Sigmoid colon (tissue), 7 donors: ENCODE data around the gene DMRTA2. TPM values are rescaled to one million over a fixed set of nuclear protein-coding genes. Genes with fewer than 3 reads are reported as not detected.

ENCODE experiments used
- DNase-seq: peaks from one replicate; pipeline ENCODE4 v3.0.0-alpha.2; 2019
- H3K27ac ChIP-seq, 4 donors: fragments of 200-600 bp; sonication (generic); one replicate each; pipeline ENCODE4 v1.5.1; 2016 to 2019; ENCODE audit warnings: mild to moderate bottlenecking in 1 of 4
- H3K27me3 ChIP-seq, 3 donors: fragments of 200-600 bp; sonication (generic); one replicate each; pipeline ENCODE4 v1.5.1; 2019; ENCODE audit warnings: mild to moderate bottlenecking in 1 of 3
- H3K36me3 ChIP-seq, 4 donors: fragments of 200-600 bp; sonication (generic); one replicate each; pipeline ENCODE4 v1.5.1; 2016 to 2019
- H3K4me1 ChIP-seq, 4 donors: fragments of 200-600 bp; sonication (generic); one replicate each; pipeline ENCODE4 v1.5.1; 2017 to 2019
- H3K4me3 ChIP-seq, 4 donors: fragments of 200-600 bp; sonication (generic); one replicate each; pipeline ENCODE4 v1.5.1; 2017 to 2019; ENCODE audit warnings: mild to moderate bottlenecking in 2 of 4, moderate library complexity in 1 of 4
- H3K9me3 ChIP-seq, 4 donors: fragments of 200-600 bp in 3 of 4; sonication (generic) in 3 of 4; one replicate each; pipeline versions ENCODE4 v1.5.1 to v1.6.1; 2013 to 2019
- EP300 ChIP-seq, 4 donors: sonication (generic); formaldehyde crosslinking; IDR thresholded peaks; one replicate each; pipeline ENCODE4 v1.6.1; 2017; ENCODE audit warnings: antibody characterized with exemption in 4 of 4
- POLR2A ChIP-seq, 2 donors: fragments of 450-650 bp; IDR thresholded peaks; one replicate each; pipeline ENCODE4 v1.6.1; 2016; ENCODE audit warnings: antibody characterized with exemption in 2 of 2, mild to moderate bottlenecking in 2 of 2, moderate library complexity in 2 of 2
- POLR2AphosphoS5 ChIP-seq, 4 donors: sonication (generic); formaldehyde crosslinking; IDR thresholded peaks; one replicate each; pipeline ENCODE4 v1.6.1; 2017; ENCODE audit warnings: antibody characterized with exemption in 4 of 4
- WGBS, 2 donors: extraction: QIAGEN DNeasy Blood & Tissue Kit; methylation state at CpG; one replicate each; pipeline ENCODE4 v1.1.7; 2013; 5-methylcytosine and 5-hydroxymethylcytosine counted together
- intact Hi-C: fragments of 100-400 bp; cut with DNase I; formaldehyde crosslinking; loops from one replicate; pipeline ENCODE4 v1.15.1; 2023
- polyA plus RNA-seq, 3 donors: library from polyadenylated mRNA; stranded (reverse); fragments of 200-250 nt; gene quantifications; one replicate each; pipeline ENCODE4 v1.2.3, GENCODE V29; 2013
- total RNA-seq, 4 donors: library from RNA; depleted of rRNA; stranded (reverse); fragments of >200 nt; gene quantifications; one replicate each; pipeline ENCODE4 v1.1.0, GENCODE V29; 2016
- TF ChIP-seq, protein P1 (sequence below), 4 experiments: fragments of 450-650 bp in 3 of 4; fragments of 200-600 bp in 1 of 4; IDR thresholded peaks; one replicate each; pipeline ENCODE4 v1.5.1; 2016 to 2019; ENCODE audit warnings: antibody characterized with exemption in 4 of 4, mild to moderate bottlenecking in 3 of 4, moderate library complexity in 2 of 4
- donor health status: healthy with polysubstance abuse.
- donor health status: Bipolar disorder and iron deficiency.
- donor health status: healthy.

The DMRTA2 gene
- total RNA-seq (under 1 TPM in 2 of 4 donors, not detected in 2; 0.27 to 0.55 TPM), polyA plus RNA-seq (under 1 TPM in 1 of 3 donors, not detected in 2; 0.04 TPM)

DNA sequence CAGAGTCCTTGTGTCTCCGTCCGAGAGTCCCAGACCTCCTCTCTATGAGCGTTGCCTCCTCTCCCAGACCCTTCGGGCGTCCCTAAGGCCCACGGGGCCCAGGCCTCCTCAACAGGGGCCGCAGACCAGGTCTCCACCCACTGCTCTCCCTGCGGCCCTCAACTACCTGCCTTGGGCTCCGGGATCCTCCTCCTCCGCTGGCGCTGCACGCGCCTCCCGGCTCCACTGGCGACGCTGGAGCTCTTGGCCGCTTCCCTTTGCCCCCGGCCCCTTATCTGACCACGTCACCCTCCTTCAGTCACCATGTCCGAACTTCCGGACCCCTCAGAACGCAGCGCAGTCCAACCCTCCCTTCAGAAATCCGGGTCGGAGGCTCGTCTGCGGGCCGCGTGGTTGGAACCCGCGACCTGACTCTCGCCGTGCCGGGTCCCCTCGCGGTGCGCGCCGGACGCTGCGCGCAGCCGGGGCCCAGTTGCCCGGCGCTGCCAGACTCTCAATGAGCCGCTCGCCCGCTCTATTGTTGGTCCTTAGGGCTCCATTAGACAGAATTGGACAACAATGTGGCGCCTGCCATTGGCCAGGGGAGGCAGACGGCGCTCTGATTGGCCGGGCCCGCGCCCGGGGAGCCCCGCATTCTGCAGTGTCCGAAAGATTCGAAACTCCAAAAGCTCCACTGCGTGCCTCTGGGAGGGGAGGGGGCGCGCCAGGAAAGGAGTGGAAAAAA, at the start of gene DMRTA2:
TSS of gene DMRTA2 (minus strand) at position 498 of the 724 bp plus-strand sequence. CDS start 1,907 bp downstream, outside the sequence.
- H3K4me1 ChIP-seq, result peaks cover 0 to 83% (median 77%) of the 10 kb centered on the region in 4 donors
- DNase-seq, result no peak
- H3K27me3 ChIP-seq, result peaks cover 95 to 100% (median 100%) of the 10 kb centered on the region in 3 donors
- H3K36me3 ChIP-seq, result no peaks in the 10 kb centered on the region
- intact Hi-C loops, result no loop called here
- H3K4me3 ChIP-seq, result peak within 1 kb of the TSS in 3 of 4 donors; percentile 24 to 38 (median 36)
- WGBS, 2 donors, result 2 to 3% methylated on average over 61 of the region's 61 CpGs
- TF ChIP-seq EP300 (IDR thresholded peaks at IDR 0.05) (no peak), POLR2A (IDR thresholded peaks at IDR 0.05) (no peak), POLR2AphosphoS5 (IDR thresholded peaks at IDR 0.05) (no peak)
- TF ChIP-seq, protein P1, sequence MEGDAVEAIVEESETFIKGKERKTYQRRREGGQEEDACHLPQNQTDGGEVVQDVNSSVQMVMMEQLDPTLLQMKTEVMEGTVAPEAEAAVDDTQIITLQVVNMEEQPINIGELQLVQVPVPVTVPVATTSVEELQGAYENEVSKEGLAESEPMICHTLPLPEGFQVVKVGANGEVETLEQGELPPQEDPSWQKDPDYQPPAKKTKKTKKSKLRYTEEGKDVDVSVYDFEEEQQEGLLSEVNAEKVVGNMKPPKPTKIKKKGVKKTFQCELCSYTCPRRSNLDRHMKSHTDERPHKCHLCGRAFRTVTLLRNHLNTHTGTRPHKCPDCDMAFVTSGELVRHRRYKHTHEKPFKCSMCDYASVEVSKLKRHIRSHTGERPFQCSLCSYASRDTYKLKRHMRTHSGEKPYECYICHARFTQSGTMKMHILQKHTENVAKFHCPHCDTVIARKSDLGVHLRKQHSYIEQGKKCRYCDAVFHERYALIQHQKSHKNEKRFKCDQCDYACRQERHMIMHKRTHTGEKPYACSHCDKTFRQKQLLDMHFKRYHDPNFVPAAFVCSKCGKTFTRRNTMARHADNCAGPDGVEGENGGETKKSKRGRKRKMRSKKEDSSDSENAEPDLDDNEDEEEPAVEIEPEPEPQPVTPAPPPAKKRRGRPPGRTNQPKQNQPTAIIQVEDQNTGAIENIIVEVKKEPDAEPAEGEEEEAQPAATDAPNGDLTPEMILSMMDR (IDR thresholded peaks at IDR 0.05), result no peak
- H3K27ac ChIP-seq, result no peak within 1 kb of the TSS
- H3K9me3 ChIP-seq, result no peaks in the 10 kb centered on the region

GRCh38 chr1:50471967-50472366, 48.7 kb upstream of the DMRTA2 start:
- no peaks in the 10 kb centered on the region for H3K4me1 ChIP-seq
- no peaks in the 10 kb centered on the region for H3K9me3 ChIP-seq
- H3K27me3 ChIP-seq, result no peaks in the 10 kb centered on the region
- intact Hi-C loops, result no loop called here
- no peak overlapping the region for H3K4me3 ChIP-seq
- WGBS, 2 donors, result 95 to 96% methylated on average over 3 of the region's 3 CpGs
- DNase-seq, result no peak
- TF ChIP-seq POLR2AphosphoS5 (IDR thresholded peaks at IDR 0.05), result no peak
- TF ChIP-seq, protein P1 (IDR thresholded peaks at IDR 0.05), result no peak
- TF ChIP-seq POLR2A (IDR thresholded peaks at IDR 0.05), result no peak
- TF ChIP-seq EP300 (IDR thresholded peaks at IDR 0.05), result no peak
- H3K36me3 ChIP-seq, result peaks cover 0 to 41% (median 7%) of the 10 kb centered on the region in 4 donors
- no peak overlapping the region for H3K27ac ChIP-seq

GRCh38 chr1:50462964-50463363, 39.7 kb upstream of the DMRTA2 start:
- H3K4me3 ChIP-seq, result no peak overlapping the region
- H3K27me3 ChIP-seq, result no peaks in the 10 kb centered on the region
- TF ChIP-seq POLR2AphosphoS5 (IDR thresholded peaks at IDR 0.05) (no peak), POLR2A (IDR thresholded peaks at IDR 0.05) (no peak), EP300 (IDR thresholded peaks at IDR 0.05) (no peak)
- TF ChIP-seq, protein P1 (IDR thresholded peaks at IDR 0.05), result no peak
- DNase-seq, result no peak
- no peaks in the 10 kb centered on the region for H3K9me3 ChIP-seq
- H3K27ac ChIP-seq, result no peak overlapping the region
- intact Hi-C loops, result no loop called here
- no peaks in the 10 kb centered on the region for H3K4me1 ChIP-seq
- 29 to 77% methylated on average over 2 of the region's 2 CpGs for WGBS, 2 donors
- H3K36me3 ChIP-seq, result peaks cover 0 to 22% (median 3%) of the 10 kb centered on the region in 4 donors

DNA sequence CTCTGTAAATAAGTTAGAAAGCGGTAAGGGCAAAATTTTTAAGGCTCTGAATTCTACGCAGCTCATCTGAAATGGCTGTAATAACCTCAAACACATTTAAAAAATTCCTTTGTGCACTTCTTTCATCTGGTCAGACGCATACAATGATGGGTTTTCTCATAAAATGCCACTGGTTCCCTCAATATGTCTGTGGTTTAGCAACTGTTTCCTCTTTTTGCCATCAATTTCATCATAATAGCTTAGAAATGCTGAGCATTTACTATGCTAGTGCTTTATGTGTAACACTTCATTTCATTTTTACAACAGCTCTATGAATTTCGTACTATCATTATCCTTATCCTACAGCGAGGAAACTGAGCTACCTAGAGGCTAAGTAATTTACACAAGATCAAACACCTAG, 35.3 kb upstream of the DMRTA2 start:
- Histone ChIP-seq H3K27me3 (no peaks in the 10 kb centered on the region), H3K36me3 (peaks cover 0 to 15% (median 0%) of the 10 kb centered on the region in 4 donors), H3K4me3 (no peak overlapping the region), H3K27ac (no peak overlapping the region), H3K4me1 (no peaks in the 10 kb centered on the region), H3K9me3 (no peaks in the 10 kb centered on the region)
- intact Hi-C loops, result no loop called here
- DNase-seq, result no peak
- TF ChIP-seq POLR2AphosphoS5 (IDR thresholded peaks at IDR 0.05) (no peak), EP300 (IDR thresholded peaks at IDR 0.05) (no peak), POLR2A (IDR thresholded peaks at IDR 0.05) (no peak)
- TF ChIP-seq, protein P1 (IDR thresholded peaks at IDR 0.05), result no peak
- WGBS, 2 donors, result 79 to 94% methylated on average over 5 of the region's 5 CpGs
